A673 (cell line): ENCODE results near the gene IGFBP5.

Source experiments
- EZH2 ChIP-seq: fragments of 200-600 bp; sonication (generic); IDR thresholded peaks from 2 replicates; pipeline ENCODE4 v1.6.1; 2017; ENCODE audit warnings: borderline replicate concordance, low read depth, mild to moderate bottlenecking, mixed read lengths, antibody characterized with exemption, low read length; ENCODE audit not compliant: poor library complexity, severe bottlenecking
- TF ChIP-seq, protein P1 (sequence below): fragments of 300-800, 200-600 bp; sonication (generic); conservative IDR thresholded peaks from 2 replicates; pipeline ENCODE4 v1.5.1; 2017; ENCODE audit warnings: low read depth, mild to moderate bottlenecking, antibody characterized with exemption, low read length, moderate library complexity, mixed read lengths

DNA sequence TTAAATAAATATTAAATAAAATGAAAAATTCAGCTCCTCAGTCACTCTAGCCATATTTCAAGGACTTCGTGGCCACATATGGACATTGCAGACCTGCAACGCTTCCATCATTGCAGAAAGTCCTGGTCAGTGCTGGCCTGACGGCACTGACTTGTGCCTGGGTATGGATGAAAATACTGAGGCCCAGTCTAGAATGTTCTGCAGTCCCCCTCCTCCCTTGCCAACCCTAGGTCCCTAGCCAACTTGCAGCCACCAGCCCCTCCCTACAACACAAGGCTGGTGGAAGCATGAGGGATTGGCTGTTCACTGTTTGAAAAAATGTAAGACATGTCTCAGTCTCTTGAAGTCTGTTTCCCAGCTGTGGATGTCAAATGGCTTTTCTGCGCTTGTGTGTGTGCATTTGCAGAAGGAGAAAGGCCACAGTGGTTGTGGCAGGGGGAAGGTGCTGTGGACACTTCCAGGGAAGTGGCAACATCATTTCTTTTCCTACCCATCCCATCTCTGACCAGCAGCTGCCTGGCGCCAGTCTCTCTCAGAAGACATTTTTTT, 9.9 kb downstream of the IGFBP5 start:
- TF ChIP-seq, protein P1, sequence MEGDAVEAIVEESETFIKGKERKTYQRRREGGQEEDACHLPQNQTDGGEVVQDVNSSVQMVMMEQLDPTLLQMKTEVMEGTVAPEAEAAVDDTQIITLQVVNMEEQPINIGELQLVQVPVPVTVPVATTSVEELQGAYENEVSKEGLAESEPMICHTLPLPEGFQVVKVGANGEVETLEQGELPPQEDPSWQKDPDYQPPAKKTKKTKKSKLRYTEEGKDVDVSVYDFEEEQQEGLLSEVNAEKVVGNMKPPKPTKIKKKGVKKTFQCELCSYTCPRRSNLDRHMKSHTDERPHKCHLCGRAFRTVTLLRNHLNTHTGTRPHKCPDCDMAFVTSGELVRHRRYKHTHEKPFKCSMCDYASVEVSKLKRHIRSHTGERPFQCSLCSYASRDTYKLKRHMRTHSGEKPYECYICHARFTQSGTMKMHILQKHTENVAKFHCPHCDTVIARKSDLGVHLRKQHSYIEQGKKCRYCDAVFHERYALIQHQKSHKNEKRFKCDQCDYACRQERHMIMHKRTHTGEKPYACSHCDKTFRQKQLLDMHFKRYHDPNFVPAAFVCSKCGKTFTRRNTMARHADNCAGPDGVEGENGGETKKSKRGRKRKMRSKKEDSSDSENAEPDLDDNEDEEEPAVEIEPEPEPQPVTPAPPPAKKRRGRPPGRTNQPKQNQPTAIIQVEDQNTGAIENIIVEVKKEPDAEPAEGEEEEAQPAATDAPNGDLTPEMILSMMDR = no peak
- TF ChIP-seq EZH2 = no peak
